Tibial nerve (tissue), 4 donors: ENCODE measurements around the gene NMNAT1. TPM values are rescaled to one million over a fixed set of nuclear protein-coding genes. Genes with fewer than 3 reads are reported as not detected.

Experiments
- small RNA-seq: library from RNA; depleted of rRNA; stranded (forward); fragments of <200 nt; gene quantifications from one replicate; pipeline ENCODE3, GENCODE V24; 2016
- total RNA-seq, 4 donors: library from RNA; depleted of rRNA; stranded (reverse); fragments of >200 nt; gene quantifications; one replicate each; pipeline ENCODE4 v1.1.0, GENCODE V29; 2016

The NMNAT1 gene
- total RNA-seq, 4 donors from 2014 or later, result 3.8 to 6.0 (median 4.6) TPM

Small RNA genes within 50 kb of the gene (small RNA-seq; reads per million reads assigned to genes)
- not detected for gene MIR5697

Other genes with a start within 250 kb of the NMNAT1 start
- gene CLSTN1, start 119.5 kb upstream of the NMNAT1 start, total RNA-seq, result 10 to 100 TPM; 60.9 to 90.6 (median 72.5) TPM
- gene CTNNBIP1, start 33.2 kb upstream of the NMNAT1 start, total RNA-seq, result 10 to 100 TPM; 17.0 to 24.9 (median 20.3) TPM
- 10 to 100 TPM; 21.6 to 40.2 (median 32.0) TPM for gene LZIC, start 84 bp upstream of the NMNAT1 start, total RNA-seq
- 10 to 100 TPM; 17.2 to 54.3 (median 33.7) TPM for gene RBP7, start 53.8 kb downstream of the NMNAT1 start, total RNA-seq
- 10 to 100 TPM; 31.2 to 48.6 (median 44.0) TPM for gene UBE4B, start 89.5 kb downstream of the NMNAT1 start, total RNA-seq